ENCODE results near the gene C10orf143. TPM values are rescaled to one million over a fixed set of nuclear protein-coding genes. Genes with fewer than 3 reads are reported as not detected.

C10orf143 gene
- total and polyA plus RNA-seq, 8 donors: 0.29 to 11.6 (median 3.4) TPM; not detected in 2

- TF ChIP-seq EP300 (IDR thresholded peaks at IDR 0.05): no peak
- TF ChIP-seq CTCF (IDR thresholded peaks at IDR 0.05): no peak
- TF ChIP-seq POLR2AphosphoS5 (IDR thresholded peaks at IDR 0.05): no peak
- no peak for TF ChIP-seq POLR2A (IDR thresholded peaks at IDR 0.05)
- Histone ChIP-seq H3K4me3 (no peak overlapping the region), H3K36me3 (peaks cover 0 to 24% (median 13%) of the 10 kb centered on the region in 4 donors), H3K9me3 (peaks cover 0 to 3% (median 0%) of the 10 kb centered on the region in 4 donors), H3K27me3 (no peaks in the 10 kb centered on the region), H3K27ac (no peak overlapping the region), H3K4me1 (no peaks in the 10 kb centered on the region)
- WGBS, 5 donors: 41 to 61% (median 49%) methylated on average over 2 of the region's 2 CpGs
- intact Hi-C loops (cut with DNase I; ENCODE audit: low total_unique reads): no loop called here
- no peak for DNase-seq
Observed at GRCh38 chr10:130080461-130080814, 30.2 kb downstream of the C10orf143 start.

DNA sequence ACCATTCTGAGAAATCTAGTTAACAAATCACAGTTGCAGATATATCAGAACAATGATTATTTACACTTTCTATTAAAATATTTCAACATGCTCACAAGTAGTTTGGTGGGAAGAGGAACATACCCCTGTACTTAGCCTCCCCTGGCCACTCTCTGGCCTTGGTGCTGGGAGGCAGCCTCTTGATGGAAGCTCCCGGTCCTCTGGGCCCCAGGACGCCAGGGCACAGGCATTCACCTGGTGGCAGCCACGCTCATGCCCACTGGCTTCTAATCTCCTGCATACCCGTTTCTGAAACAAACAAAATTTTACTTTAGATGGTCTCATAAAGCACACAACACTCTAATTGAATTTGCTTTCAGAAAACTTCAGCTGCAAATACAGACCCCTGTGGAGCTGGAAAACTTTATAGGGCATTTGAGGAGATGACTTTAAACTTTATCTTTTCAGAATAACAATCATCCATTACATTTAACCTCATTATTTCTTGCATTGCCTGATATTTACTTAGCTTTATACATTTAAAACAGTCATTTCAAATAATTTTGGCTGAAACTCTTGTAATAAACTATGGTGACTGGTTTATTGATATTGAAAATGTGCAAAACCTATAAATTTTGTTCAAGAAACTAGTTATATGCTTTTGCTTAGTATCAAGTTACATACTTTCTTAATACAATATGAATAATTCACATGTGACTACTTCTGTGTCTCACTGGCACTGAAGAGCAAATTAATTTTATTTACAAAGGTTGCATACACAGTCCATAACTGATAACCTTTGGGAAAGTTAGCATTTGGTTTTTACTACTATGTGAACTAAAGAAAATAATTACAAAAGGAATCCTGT, 30.8 kb downstream of the C10orf143 start:
- Histone ChIP-seq H3K4me1 (no peaks in the 10 kb centered on the region), H3K27ac (no peak overlapping the region), H3K27me3 (no peaks in the 10 kb centered on the region), H3K36me3 (peaks cover 0 to 28% (median 13%) of the 10 kb centered on the region in 4 donors), H3K9me3 (peaks cover 0 to 3% (median 0%) of the 10 kb centered on the region in 4 donors), H3K4me3 (no peak overlapping the region)
- 55 to 73% (median 65%) methylated on average over 4 of the region's 4 CpGs for WGBS, 5 donors
- DNase-seq: no peak
- intact Hi-C loops (cut with DNase I; ENCODE audit: low total_unique reads): no loop called here
- TF ChIP-seq POLR2AphosphoS5 (IDR thresholded peaks at IDR 0.05): no peak
- no peak for TF ChIP-seq POLR2A (IDR thresholded peaks at IDR 0.05)
- TF ChIP-seq EP300 (IDR thresholded peaks at IDR 0.05): no peak
- no peak for TF ChIP-seq CTCF (IDR thresholded peaks at IDR 0.05)

DNA sequence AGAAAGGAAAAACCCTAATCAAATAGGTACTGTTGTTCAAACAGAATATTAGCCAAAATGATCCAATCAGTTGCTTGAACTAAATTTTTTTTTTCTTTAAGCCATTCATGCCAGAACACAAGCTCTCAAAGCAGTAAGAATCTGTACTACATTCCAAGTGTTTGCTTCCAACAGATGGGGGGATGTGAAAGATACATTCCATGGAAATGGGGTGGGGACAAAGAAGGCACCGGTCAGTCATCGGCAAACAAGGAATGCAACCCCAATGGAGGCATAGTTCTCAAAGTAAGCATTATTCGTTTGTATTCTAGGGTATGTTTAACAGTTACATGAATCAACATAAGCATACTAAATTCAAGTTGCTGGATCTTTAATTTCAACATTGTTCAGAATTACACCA, 32.5 kb downstream of the C10orf143 start:
- TF ChIP-seq EP300 (IDR thresholded peaks at IDR 0.05): no peak
- Histone ChIP-seq H3K4me1 (no peaks in the 10 kb centered on the region), H3K9me3 (no peaks in the 10 kb centered on the region), H3K27ac (no peak overlapping the region), H3K4me3 (no peak overlapping the region), H3K27me3 (no peaks in the 10 kb centered on the region), H3K36me3 (peaks cover 0 to 38% (median 24%) of the 10 kb centered on the region in 4 donors)
- intact Hi-C loops (cut with DNase I; ENCODE audit: low total_unique reads): no loop called here
- no peak for DNase-seq
- WGBS, 5 donors: 37 to 65% (median 49%) methylated on average over 3 of the region's 3 CpGs

DNA sequence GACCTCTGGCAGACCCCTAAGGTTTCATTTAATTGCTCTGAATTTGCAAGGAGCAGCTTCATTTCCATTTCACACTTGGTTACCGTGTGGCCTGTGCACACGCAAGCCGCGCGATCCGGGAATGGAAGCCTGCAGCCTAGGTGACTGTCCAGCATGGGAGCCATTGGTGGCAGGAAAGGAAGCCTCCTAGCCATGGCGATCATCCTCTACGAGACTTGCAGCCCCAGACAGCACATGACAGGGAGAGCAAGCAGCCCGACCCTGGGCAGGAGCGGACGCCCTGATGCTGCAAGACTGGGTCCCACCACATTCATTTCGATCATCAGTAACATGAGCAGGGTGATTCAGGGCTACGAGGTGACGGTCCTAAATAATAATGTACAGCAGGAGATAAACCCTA, 33.9 kb downstream of the C10orf143 start:
- TF ChIP-seq POLR2A (IDR thresholded peaks at IDR 0.05) (no peak), EP300 (IDR thresholded peaks at IDR 0.05) (no peak), POLR2AphosphoS5 (IDR thresholded peaks at IDR 0.05) (no peak), CTCF (IDR thresholded peaks at IDR 0.05) (no peak)
- Histone ChIP-seq H3K27ac (no peak overlapping the region), H3K4me1 (no peaks in the 10 kb centered on the region), H3K9me3 (peaks cover 0 to 3% (median 0%) of the 10 kb centered on the region in 4 donors), H3K36me3 (peaks cover 0 to 44% (median 26%) of the 10 kb centered on the region in 4 donors), H3K4me3 (no peak overlapping the region), H3K27me3 (no peaks in the 10 kb centered on the region)
- 94 to 99% (median 97%) methylated on average over 14 of the region's 14 CpGs for whole genome bisulfite sequencing, 5 donors
- no peak for DNase-seq
- intact Hi-C loops (cut with DNase I; ENCODE audit: low total_unique reads): no loop called here

DNA sequence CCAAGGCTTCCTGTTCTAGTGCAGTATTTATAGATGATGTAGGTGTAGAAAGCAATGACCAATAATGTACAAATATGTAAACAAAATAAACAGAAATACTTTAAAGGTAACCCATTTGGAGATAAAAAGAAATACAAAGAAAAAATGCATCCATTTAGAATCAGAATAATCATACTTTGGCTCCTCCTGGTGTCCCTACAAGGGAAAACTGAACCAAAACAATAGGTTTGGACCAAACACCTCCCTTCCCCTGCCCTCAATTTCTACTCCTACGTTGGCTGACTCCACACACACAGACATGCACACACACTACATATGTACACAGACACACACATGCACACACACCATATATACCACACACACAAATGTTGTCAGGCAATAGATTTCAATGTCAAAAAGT, 36.0 kb downstream of the C10orf143 start:
- intact Hi-C loops (cut with DNase I; ENCODE audit: low total_unique reads): no loop called here
- TF ChIP-seq POLR2A (IDR thresholded peaks at IDR 0.05) (no peak), POLR2AphosphoS5 (IDR thresholded peaks at IDR 0.05) (no peak), EP300 (IDR thresholded peaks at IDR 0.05) (no peak), CTCF (IDR thresholded peaks at IDR 0.05) (no peak)
- peaks cover 0 to 3% (median 0%) of the 10 kb centered on the region in 4 donors for H3K9me3 ChIP-seq
- peaks cover 0 to 44% (median 26%) of the 10 kb centered on the region in 4 donors for H3K36me3 ChIP-seq
- whole genome bisulfite sequencing, 5 donors: 50 to 71% (median 57%) methylated on average over 1 of the region's 1 CpG
- DNase-seq: no peak
- H3K27me3 ChIP-seq: no peaks in the 10 kb centered on the region
- H3K4me3 ChIP-seq: no peak overlapping the region
- no peak overlapping the region for H3K27ac ChIP-seq
- no peaks in the 10 kb centered on the region for H3K4me1 ChIP-seq

Measured in stomach (tissue), 9 donors.